GM12878 (cell line): ENCODE data around the gene RAB6B. TPM values are rescaled to one million over a fixed set of nuclear protein-coding genes. Genes with fewer than 3 reads are reported as not detected.

Experiments
- ATAC-seq: fragments of 200-7000 bp; cut with Tn5 transposase; 3 replicates; pipeline ENCODE4 v1.9.1; 2020; ENCODE audit warnings: mild to moderate bottlenecking, moderate library complexity
- BruUV-seq: library from RNA; stranded (reverse); fragments of 400-500 nt; replicated peaks from 2 replicates; lab custom pipeline; 2021; lab: Mats Ljungman, UMichigan
- CTCF ChIA-PET: fragments of 300-600 bp; sonication (Branson Sonifier 250); formaldehyde crosslinking; extraction: SDS; loops from one replicate; lab custom pipeline; 2021; ENCODE audit warnings: inconsistent platforms; lab: Yijun Ruan, JAX
- POLR2A ChIA-PET: fragments of 350-600 bp; formaldehyde crosslinking; extraction: SDS; loops from one replicate; lab custom pipeline; 2021; ENCODE audit warnings: inconsistent platforms; lab: Charles Lee
- RAD21 ChIA-PET: fragments of 300-600 bp; sonication (Branson Sonifier 250); formaldehyde crosslinking; loops from one replicate; lab custom pipeline; 2023; ENCODE audit warnings: antibody characterized with exemption; ENCODE audit not compliant: unreplicated experiment; lab: Charles Lee
- SMC1A ChIA-PET: fragments of 300-600 bp; sonication (Branson Sonifier 250); formaldehyde crosslinking; loops from one replicate; lab custom pipeline; 2023; ENCODE audit not compliant: unreplicated experiment, uncharacterized antibody; lab: Charles Lee
- DNase-seq: peaks from one replicate; pipeline ENCODE4 v3.0.0-alpha.2; 2011; ENCODE audit warnings: low read depth, low spot score
- FAIRE-seq: peaks from 3 replicates; lab custom pipeline; 2011; peaks lifted over from hg19 to GRCh38; lab: Jason Lieb, UNC
- H2AFZ ChIP-seq: 2 replicates; pipeline ENCODE4 v1.6.0; 2011; ENCODE audit warnings: low read depth, low read length, control low read depth; ENCODE audit not compliant: control insufficient read depth
- H3K27ac ChIP-seq: 2 replicates; pipeline ENCODE4 v1.5.1; 2011; ENCODE audit warnings: control low read depth; ENCODE audit not compliant: control insufficient read depth, insufficient read depth
- H3K27me3 ChIP-seq, 2 experiments: replicated peaks in 1 of 2; 2 replicates each; pipeline versions ENCODE4 v1.6.0 to v1.6.1; 2011; ENCODE audit warnings: low read length in 1 of 2; ENCODE audit not compliant: control insufficient read depth in 2 of 2, insufficient read depth in 2 of 2
- H3K36me3 ChIP-seq, 2 experiments: 2 replicates each; pipeline ENCODE4 v1.5.1; 2011; ENCODE audit warnings: low read length in 1 of 2; ENCODE audit not compliant: control insufficient read depth in 2 of 2, insufficient read depth in 2 of 2
- H3K4me1 ChIP-seq: 2 replicates; pipeline ENCODE4 v1.6.1; 2011; ENCODE audit warnings: mild to moderate bottlenecking, low read length, moderate library complexity, mixed read lengths; ENCODE audit not compliant: control insufficient read depth, insufficient read depth
- H3K4me2 ChIP-seq: 2 replicates; pipeline ENCODE4 v1.6.0; 2011; ENCODE audit warnings: control low read depth; ENCODE audit not compliant: control insufficient read depth, insufficient read depth
- H3K4me3 ChIP-seq: fragments of 200-600 bp; sonication (generic); 2 replicates; pipeline ENCODE4 v1.5.1; 2016
- H3K79me2 ChIP-seq: 2 replicates; pipeline ENCODE4 v1.6.0; 2011; ENCODE audit warnings: low read length; ENCODE audit not compliant: control insufficient read depth, insufficient read depth
- H3K9ac ChIP-seq: 2 replicates; pipeline ENCODE4 v1.8.0; 2011; ENCODE audit warnings: low read length, control low read depth, mixed read lengths; ENCODE audit not compliant: control insufficient read depth, insufficient read depth
- H3K9me3 ChIP-seq: replicated peaks from 3 replicates; pipeline ENCODE4 v1.5.1; 2011; ENCODE audit warnings: mild to moderate bottlenecking, low read length; ENCODE audit not compliant: control insufficient read depth, insufficient read depth
- H4K20me1 ChIP-seq: 2 replicates; pipeline ENCODE4 v1.6.0; 2011; ENCODE audit not compliant: control insufficient read depth, insufficient read depth
- ATF7 ChIP-seq: fragments of 450-650 bp; IDR thresholded peaks from 2 replicates; pipeline ENCODE4 v1.6.1; 2016; ENCODE audit warnings: low read depth, mild to moderate bottlenecking
- CHD1 ChIP-seq: IDR thresholded peaks from 2 replicates; pipeline ENCODE4 v1.6.1; 2012; ENCODE audit warnings: low read depth, low read length, improper control_type of control experiment
- CHD4 ChIP-seq: fragments of 200-600 bp; sonication (generic); IDR thresholded peaks from 2 replicates; pipeline ENCODE4 v1.6.1; 2016; ENCODE audit warnings: mild to moderate bottlenecking
- E4F1 ChIP-seq: fragments of 450-650 bp; IDR thresholded peaks from 2 replicates; pipeline ENCODE4 v1.6.1; 2018; ENCODE audit warnings: borderline replicate concordance, mild to moderate bottlenecking; ENCODE audit not compliant: partially characterized antibody
- EGR1 ChIP-seq, 2 experiments: IDR thresholded peaks; 1 replicate in 1 of 2; 2 replicates in 1 of 2; pipeline ENCODE4 v1.6.1; 2011 to 2012; ENCODE audit warnings: low read depth in 2 of 2, low read length in 2 of 2, borderline replicate concordance in 1 of 2, mild to moderate bottlenecking in 1 of 2, moderate library complexity in 1 of 2
- ESRRA ChIP-seq: IDR thresholded peaks from 2 replicates; pipeline ENCODE4 v1.6.1; 2012; ENCODE audit warnings: mild to moderate bottlenecking, low read length, improper control_type of control experiment
- KLF5 ChIP-seq: fragments of 450-650 bp; IDR thresholded peaks from 2 replicates; pipeline ENCODE4 v1.6.1; 2014; ENCODE audit warnings: mild to moderate bottlenecking; ENCODE audit not compliant: partially characterized antibody
- MTA3 ChIP-seq: IDR thresholded peaks from 2 replicates; pipeline ENCODE4 v1.6.1; 2012; ENCODE audit warnings: low read length, inconsistent platforms, borderline replicate concordance
- NFXL1 ChIP-seq: fragments of 450-650 bp; IDR thresholded peaks from 2 replicates; pipeline ENCODE4 v1.6.1; 2017; ENCODE audit warnings: antibody characterized with exemption, mild to moderate bottlenecking, borderline replicate concordance
- NFYB ChIP-seq: IDR thresholded peaks from 2 replicates; pipeline ENCODE4 v1.6.1; 2011; ENCODE audit warnings: low read depth, mild to moderate bottlenecking, low read length, improper control_type of control experiment, moderate library complexity; ENCODE audit not compliant: insufficient read depth
- RB1 ChIP-seq: fragments of 450-650 bp; formaldehyde crosslinking; IDR thresholded peaks from 2 replicates; pipeline ENCODE4 v1.6.1; 2017; ENCODE audit warnings: mild to moderate bottlenecking, borderline replicate concordance
- TBL1XR1 ChIP-seq: IDR thresholded peaks from 2 replicates; pipeline ENCODE4 v1.6.1; 2012; ENCODE audit warnings: low read depth, low read length, improper control_type of control experiment
- ZNF207 ChIP-seq: fragments of 450-650 bp; IDR thresholded peaks from 2 replicates; pipeline ENCODE4 v1.6.1; 2014; ENCODE audit warnings: antibody characterized with exemption, mild to moderate bottlenecking, borderline replicate concordance
- ZNF384 ChIP-seq: IDR thresholded peaks from 2 replicates; pipeline ENCODE4 v1.6.1; 2012; ENCODE audit warnings: low read depth, mild to moderate bottlenecking, low read length, improper control_type of control experiment, borderline replicate concordance
- WGBS: methylation state at CpG from one replicate; pipeline ENCODE4 v1.1.6; 2016; ENCODE audit warnings: low lambda C conversion rate; ENCODE audit not compliant: insufficient replicate concordance, insufficient coverage; ENCODE audit errors: missing lambda C conversion rate; 5-methylcytosine and 5-hydroxymethylcytosine counted together
- in situ Hi-C: fragments of 300-500 bp; cut with MboI; formaldehyde crosslinking; loops from 9 replicates; pipeline ENCODE4 v1.14.3; 2018; ENCODE audit warnings: mixed read lengths
- intact Hi-C: fragments of 100-400 bp; cut with micrococcal nuclease; formaldehyde crosslinking; loops from one replicate; pipeline ENCODE4 v1.14.2; 2022; ENCODE audit not compliant: unreplicated experiment
- polyA plus RNA-seq, 11 experiments: library from polyadenylated mRNA; depleted of rRNA in 4 of 11; unstranded in 6 of 11; stranded (reverse) in 5 of 11; fragments of >200 nt; fragmentation: Nextera tagmentation in 4 of 11; fragmentation: Illumina TruSeq in 1 of 11; extraction: Ambion mirVana in 4 of 11; extraction: Trizol in 1 of 11; gene quantifications; 1 replicate in 1 of 11; 2 replicates in 10 of 11; pipeline versions ENCODE4 v1.2.1 to v1.2.3, GENCODE V29; 2011 to 2016; ENCODE audit warnings: inconsistent platforms in 2 of 11, missing spikeins in 2 of 11, low read depth in 1 of 11
- total RNA-seq, 4 experiments: library from RNA; depleted of rRNA in 3 of 4; stranded (reverse); fragments of >200 nt in 3 of 4; fragmentation: Illumina TruSeq in 1 of 4; extraction: Trizol in 1 of 4; gene quantifications; 2 replicates each; pipeline versions ENCODE4 v1.2.1 to v1.2.3, GENCODE V29; 2013 to 2021
- TF ChIP-seq, protein P1 (sequence below): fragments of 450-650 bp; IDR thresholded peaks from 2 replicates; pipeline ENCODE4 v1.6.1; 2016; ENCODE audit warnings: mild to moderate bottlenecking
- TF ChIP-seq, protein P2 (sequence below): fragments of 450-650 bp; IDR thresholded peaks from 2 replicates; pipeline ENCODE4 v1.6.1; 2017; ENCODE audit warnings: mild to moderate bottlenecking, low read depth, inconsistent platforms; ENCODE audit not compliant: poor library complexity, severe bottlenecking
- TF ChIP-seq, protein P3 (sequence below): fragments of 450-650 bp; IDR thresholded peaks from 2 replicates; pipeline ENCODE4 v1.6.1; 2014; ENCODE audit warnings: mild to moderate bottlenecking

Gene RAB6B
- total and polyA plus RNA-seq, 10 of the 15 experiments (the other 5 are each of a cell fraction or from before 2014, with no cell fraction given) = 0.01 to 0.16 (median 0.04) TPM; not detected in 5

GRCh38 chr3:133837487-133838295, 58.0 kb downstream of the RAB6B start:
- no peaks in the 10 kb centered on the region for H4K20me1 ChIP-seq
- no peak overlapping the region for H3K4me2 ChIP-seq
- ChIA-PET CTCF (no interaction called here), POLR2A (no interaction called here), RAD21 (no interaction called here), SMC1A (no interaction called here)
- H3K27ac ChIP-seq = no peak overlapping the region
- ATAC-seq (no peak), DNase-seq (no peak), FAIRE-seq (no peak)
- peaks cover 3 to 4% of the 10 kb centered on the region in 2 experiments; a peak in 3 of 4 replicates for H3K27me3 ChIP-seq
- no peaks in the 10 kb centered on the region; a peak in 1 of 4 replicates for H3K36me3 ChIP-seq
- H3K79me2 ChIP-seq = no peaks in the 10 kb centered on the region
- no peak overlapping the region for H3K4me3 ChIP-seq
- H3K9ac ChIP-seq = no peak overlapping the region
- BruUV-seq = no TSS peak
- intact Hi-C loops (no loop called here), in situ Hi-C loops (no loop called here)
- H3K4me1 ChIP-seq = no peaks in the 10 kb centered on the region
- H2AFZ ChIP-seq = no peak overlapping the region
- WGBS = 40% methylated on average over 22 of the region's 22 CpGs
- no peaks in the 10 kb centered on the region for H3K9me3 ChIP-seq
- TF ChIP-seq ZNF207 (no peak), EGR1 (IDR thresholded peaks at IDR 0.05; ENCODE audit: borderline replicate concordance in 1 of 2, low read depth in 2 of 2, low read length in 2 of 2) (no peak), NFYB (no peak), TBL1XR1 (no peak), ATF7 (no peak), NFXL1 (no peak), ZNF384 (no peak), CHD4 (no peak), ESRRA (no peak), MTA3 (no peak), RB1 (no peak), E4F1 (no peak), KLF5 (no peak), CHD1 (no peak)
- TF ChIP-seq, protein P1, sequence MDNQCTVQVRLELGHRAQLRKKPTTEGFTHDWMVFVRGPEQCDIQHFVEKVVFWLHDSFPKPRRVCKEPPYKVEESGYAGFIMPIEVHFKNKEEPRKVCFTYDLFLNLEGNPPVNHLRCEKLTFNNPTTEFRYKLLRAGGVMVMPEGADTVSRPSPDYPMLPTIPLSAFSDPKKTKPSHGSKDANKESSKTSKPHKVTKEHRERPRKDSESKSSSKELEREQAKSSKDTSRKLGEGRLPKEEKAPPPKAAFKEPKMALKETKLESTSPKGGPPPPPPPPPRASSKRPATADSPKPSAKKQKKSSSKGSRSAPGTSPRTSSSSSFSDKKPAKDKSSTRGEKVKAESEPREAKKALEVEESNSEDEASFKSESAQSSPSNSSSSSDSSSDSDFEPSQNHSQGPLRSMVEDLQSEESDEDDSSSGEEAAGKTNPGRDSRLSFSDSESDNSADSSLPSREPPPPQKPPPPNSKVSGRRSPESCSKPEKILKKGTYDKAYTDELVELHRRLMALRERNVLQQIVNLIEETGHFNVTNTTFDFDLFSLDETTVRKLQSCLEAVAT = no peak
- TF ChIP-seq, protein P2, sequence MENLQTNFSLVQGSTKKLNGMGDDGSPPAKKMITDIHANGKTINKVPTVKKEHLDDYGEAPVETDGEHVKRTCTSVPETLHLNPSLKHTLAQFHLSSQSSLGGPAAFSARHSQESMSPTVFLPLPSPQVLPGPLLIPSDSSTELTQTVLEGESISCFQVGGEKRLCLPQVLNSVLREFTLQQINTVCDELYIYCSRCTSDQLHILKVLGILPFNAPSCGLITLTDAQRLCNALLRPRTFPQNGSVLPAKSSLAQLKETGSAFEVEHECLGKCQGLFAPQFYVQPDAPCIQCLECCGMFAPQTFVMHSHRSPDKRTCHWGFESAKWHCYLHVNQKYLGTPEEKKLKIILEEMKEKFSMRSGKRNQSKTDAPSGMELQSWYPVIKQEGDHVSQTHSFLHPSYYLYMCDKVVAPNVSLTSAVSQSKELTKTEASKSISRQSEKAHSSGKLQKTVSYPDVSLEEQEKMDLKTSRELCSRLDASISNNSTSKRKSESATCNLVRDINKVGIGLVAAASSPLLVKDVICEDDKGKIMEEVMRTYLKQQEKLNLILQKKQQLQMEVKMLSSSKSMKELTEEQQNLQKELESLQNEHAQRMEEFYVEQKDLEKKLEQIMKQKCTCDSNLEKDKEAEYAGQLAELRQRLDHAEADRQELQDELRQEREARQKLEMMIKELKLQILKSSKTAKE = no peak
- TF ChIP-seq, protein P3, sequence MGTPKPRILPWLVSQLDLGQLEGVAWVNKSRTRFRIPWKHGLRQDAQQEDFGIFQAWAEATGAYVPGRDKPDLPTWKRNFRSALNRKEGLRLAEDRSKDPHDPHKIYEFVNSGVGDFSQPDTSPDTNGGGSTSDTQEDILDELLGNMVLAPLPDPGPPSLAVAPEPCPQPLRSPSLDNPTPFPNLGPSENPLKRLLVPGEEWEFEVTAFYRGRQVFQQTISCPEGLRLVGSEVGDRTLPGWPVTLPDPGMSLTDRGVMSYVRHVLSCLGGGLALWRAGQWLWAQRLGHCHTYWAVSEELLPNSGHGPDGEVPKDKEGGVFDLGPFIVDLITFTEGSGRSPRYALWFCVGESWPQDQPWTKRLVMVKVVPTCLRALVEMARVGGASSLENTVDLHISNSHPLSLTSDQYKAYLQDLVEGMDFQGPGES = no peak
